ENCODE measurements around the gene PCSK5.

The PCSK5 gene

GRCh38 chr9:76003041-76003440, 112.6 kb downstream of the PCSK5 start:
- TF ChIP-seq POLR2A (IDR thresholded peaks at IDR 0.05; ENCODE audit: low read length), result no peak
- no peak for TF ChIP-seq GATA1 (IDR thresholded peaks at IDR 0.05; ENCODE audit: low read depth, low read length)
- no peak for DNase-seq

GRCh38 chr9:76004526-76004925, 114.1 kb downstream of the PCSK5 start:
- DNase-seq, result no peak
- TF ChIP-seq POLR2A (IDR thresholded peaks at IDR 0.05; ENCODE audit: low read length) (no peak), GATA1 (IDR thresholded peaks at IDR 0.05; ENCODE audit: low read depth, low read length) (no peak)

GRCh38 chr9:76007935-76008334, 117.5 kb downstream of the PCSK5 start:
- TF ChIP-seq POLR2A (IDR thresholded peaks at IDR 0.05; ENCODE audit: low read length), result no peak
- no peak for TF ChIP-seq GATA1 (IDR thresholded peaks at IDR 0.05; ENCODE audit: low read depth, low read length)
- DNase-seq, result no peak

GRCh38 chr9:76013809-76014208, 123.3 kb downstream of the PCSK5 start:
- TF ChIP-seq POLR2A (IDR thresholded peaks at IDR 0.05; ENCODE audit: low read length) (no peak), GATA1 (IDR thresholded peaks at IDR 0.05; ENCODE audit: low read depth, low read length) (no peak)
- no peak for DNase-seq

- TF ChIP-seq POLR2A (IDR thresholded peaks at IDR 0.05; ENCODE audit: low read length) (no peak), GATA1 (IDR thresholded peaks at IDR 0.05; ENCODE audit: low read depth, low read length) (no peak)
- no peak for DNase-seq
Measured at GRCh38 chr9:76018235-76018634, 127.8 kb downstream of the PCSK5 start.

- no peak for DNase-seq
Measured at GRCh38 chr9:76018761-76019160, 128.3 kb downstream of the PCSK5 start.

GRCh38 chr9:76020652-76021051, 130.2 kb downstream of the PCSK5 start:
- DNase-seq, result no peak
- TF ChIP-seq POLR2A (IDR thresholded peaks at IDR 0.05; ENCODE audit: low read length) (no peak), GATA1 (IDR thresholded peaks at IDR 0.05; ENCODE audit: low read depth, low read length) (no peak)

More at GRCh38 chr9:76018761-76019160, 128.3 kb downstream of the PCSK5 start:
- TF ChIP-seq POLR2A (IDR thresholded peaks at IDR 0.05; ENCODE audit: low read length), result no peak
- TF ChIP-seq GATA1 (IDR thresholded peaks at IDR 0.05; ENCODE audit: low read depth, low read length), result no peak

- no peak for DNase-seq
- TF ChIP-seq POLR2A (IDR thresholded peaks at IDR 0.05; ENCODE audit: low read length), result no peak
- no peak for TF ChIP-seq GATA1 (IDR thresholded peaks at IDR 0.05; ENCODE audit: low read depth, low read length)
Measured at GRCh38 chr9:76022317-76022716, 131.8 kb downstream of the PCSK5 start.

- DNase-seq, result no peak
- TF ChIP-seq POLR2A (IDR thresholded peaks at IDR 0.05; ENCODE audit: low read length) (no peak), GATA1 (IDR thresholded peaks at IDR 0.05; ENCODE audit: low read depth, low read length) (no peak)
Measured at GRCh38 chr9:76023715-76024195, 133.3 kb downstream of the PCSK5 start.

GRCh38 chr9:76025286-76025685, 134.8 kb downstream of the PCSK5 start:
- no peak for DNase-seq
- no peak for TF ChIP-seq POLR2A (IDR thresholded peaks at IDR 0.05; ENCODE audit: low read length)
- TF ChIP-seq GATA1 (IDR thresholded peaks at IDR 0.05; ENCODE audit: low read depth, low read length), result no peak

GRCh38 chr9:76026796-76027195, 136.3 kb downstream of the PCSK5 start:
- TF ChIP-seq GATA1 (IDR thresholded peaks at IDR 0.05; ENCODE audit: low read depth, low read length) (no peak), POLR2A (IDR thresholded peaks at IDR 0.05; ENCODE audit: low read length) (no peak)
- no peak for DNase-seq

GRCh38 chr9:76027416-76027815, 136.9 kb downstream of the PCSK5 start:
- no peak for DNase-seq
- TF ChIP-seq GATA1 (IDR thresholded peaks at IDR 0.05; ENCODE audit: low read depth, low read length) (no peak), POLR2A (IDR thresholded peaks at IDR 0.05; ENCODE audit: low read length) (no peak)

- no peak for DNase-seq
- TF ChIP-seq POLR2A (IDR thresholded peaks at IDR 0.05; ENCODE audit: low read length), result no peak
- TF ChIP-seq GATA1 (IDR thresholded peaks at IDR 0.05; ENCODE audit: low read depth, low read length), result no peak
Measured at GRCh38 chr9:76027861-76028260, 137.4 kb downstream of the PCSK5 start.

- no peak for DNase-seq
- TF ChIP-seq POLR2A (IDR thresholded peaks at IDR 0.05; ENCODE audit: low read length) (no peak), GATA1 (IDR thresholded peaks at IDR 0.05; ENCODE audit: low read depth, low read length) (no peak)
Measured at GRCh38 chr9:76032038-76032796, 141.7 kb downstream of the PCSK5 start.

- DNase-seq, result no peak
- TF ChIP-seq POLR2A (IDR thresholded peaks at IDR 0.05; ENCODE audit: low read length) (no peak), GATA1 (IDR thresholded peaks at IDR 0.05; ENCODE audit: low read depth, low read length) (no peak)
Measured at GRCh38 chr9:76032797-76033373, 142.4 kb downstream of the PCSK5 start.
